Panc1 (cell line): ENCODE measurements around the gene IFNAR1. TPM values are rescaled to one million over a fixed set of nuclear protein-coding genes. Genes with fewer than 3 reads are reported as not detected.

Source experiments
- ATAC-seq: fragments of 200-7000 bp; cut with Tn5 transposase; 2 replicates; pipeline ENCODE4 v1.9.1; 2020; ENCODE audit warnings: mild to moderate bottlenecking, moderate library complexity
- BruUV-seq: library from RNA; stranded (reverse); fragments of 400-500 nt; replicated peaks from 2 replicates; lab custom pipeline; 2021; lab: Mats Ljungman, UMichigan
- CTCF ChIA-PET: fragments of 300-600 bp; sonication (Branson Sonifier 250); formaldehyde crosslinking; loops from one replicate; lab custom pipeline; 2022; ENCODE audit warnings: antibody characterized with exemption; lab: Charles Lee
- POLR2A ChIA-PET: fragments of 300-600 bp; sonication (Branson Sonifier 250); formaldehyde crosslinking; loops from one replicate; lab custom pipeline; 2022; ENCODE audit warnings: antibody characterized with exemption; lab: Charles Lee
- DNase-seq: peaks from one replicate; pipeline ENCODE4 v3.0.0-alpha.2; 2010; ENCODE audit warnings: low read depth, low spot score
- H3K27ac ChIP-seq: 2 replicates; pipeline ENCODE4 v1.5.1; 2011; ENCODE audit warnings: mild to moderate bottlenecking, low read length, inconsistent platforms
- H3K27me3 ChIP-seq: fragments of 200-500 bp; sonication (Bioruptor generic); 2 replicates; pipeline ENCODE4 v1.6.0; 2014; ENCODE audit warnings: low read length, inconsistent platforms; ENCODE audit not compliant: control insufficient read depth, insufficient read depth
- H3K36me3 ChIP-seq: fragments of 200-500 bp; sonication (Bioruptor generic); 2 replicates; pipeline ENCODE4 v1.5.1; 2014; ENCODE audit warnings: inconsistent platforms, mild to moderate bottlenecking, low read length, moderate library complexity; ENCODE audit not compliant: control insufficient read depth, insufficient read depth
- H3K4me1 ChIP-seq: 2 replicates; pipeline ENCODE4 v1.5.1; 2011; ENCODE audit warnings: inconsistent platforms, mild to moderate bottlenecking, low read length, moderate library complexity; ENCODE audit not compliant: control insufficient read depth, insufficient read depth
- H3K4me3 ChIP-seq, 2 experiments: 2 replicates each; pipeline ENCODE4 v1.5.1; 2011 to 2012; ENCODE audit warnings: low read depth in 2 of 2, low read length in 2 of 2, mild to moderate bottlenecking in 2 of 2, inconsistent platforms in 1 of 2, moderate library complexity in 1 of 2
- H3K9me3 ChIP-seq: fragments of 200-500 bp; sonication (Bioruptor generic); 2 replicates; pipeline ENCODE4 v1.5.1; 2014; ENCODE audit warnings: low read depth, mild to moderate bottlenecking, inconsistent platforms, low read length, moderate library complexity; ENCODE audit not compliant: control insufficient read depth, insufficient read depth
- POLR2AphosphoS5 ChIP-seq: IDR thresholded peaks from 2 replicates; pipeline ENCODE4 v1.6.1; 2012; ENCODE audit warnings: mild to moderate bottlenecking, low read depth, low read length, moderate library complexity
- REST ChIP-seq, 2 experiments: IDR thresholded peaks; 2 replicates each; pipeline ENCODE4 v1.6.1; 2011 to 2012; ENCODE audit warnings: low read depth in 2 of 2, control low read depth in 1 of 2, low read length in 1 of 2, mild to moderate bottlenecking in 1 of 2, moderate library complexity in 1 of 2; ENCODE audit not compliant: insufficient read depth in 1 of 2
- SIN3A ChIP-seq: IDR thresholded peaks from 2 replicates; pipeline ENCODE4 v1.6.1; 2012; ENCODE audit warnings: low read depth, mild to moderate bottlenecking, low read length, moderate library complexity, borderline replicate concordance; ENCODE audit not compliant: insufficient read depth
- TCF7L2 ChIP-seq: IDR thresholded peaks from 2 replicates; pipeline ENCODE4 v1.6.1; 2011; ENCODE audit warnings: mild to moderate bottlenecking, low read depth, low read length, inconsistent platforms
- in situ Hi-C: cut with HindIII; loops from 2 replicates; pipeline ENCODE4 v1.10.0; 2016; ENCODE audit warnings: low sequenced_read_pairs, low pct_unique_long_range_greater_than_20kb
- intact Hi-C: fragments of 100-400 bp; cut with micrococcal nuclease; formaldehyde crosslinking; loops from one replicate; pipeline ENCODE4 v1.10.0; 2022; ENCODE audit not compliant: unreplicated experiment
- total RNA-seq: library from RNA; stranded (reverse); gene quantifications from one replicate; pipeline ENCODE4 v1.2.1, GENCODE V29; 2021; ENCODE audit not compliant: unreplicated experiment
- TF ChIP-seq, protein P1 (sequence below): fragments of 450-650 bp; IDR thresholded peaks from 2 replicates; pipeline ENCODE4 v1.5.1; 2017; ENCODE audit warnings: mild to moderate bottlenecking

IFNAR1 gene
- total RNA-seq, 1 experiment from 2014 or later = 23.8 TPM

- Histone ChIP-seq H3K36me3 (no peaks in the 10 kb centered on the region), H3K4me3 (no peak overlapping the region), H3K27me3 (no peaks in the 10 kb centered on the region), H3K9me3 (peaks cover 10% of the 10 kb centered on the region; the same call in 1 of the 2 replicates), H3K27ac (no peak overlapping the region), H3K4me1 (peaks cover 8% of the 10 kb centered on the region; the same call in 1 of the 2 replicates)
- TF ChIP-seq, protein P1, sequence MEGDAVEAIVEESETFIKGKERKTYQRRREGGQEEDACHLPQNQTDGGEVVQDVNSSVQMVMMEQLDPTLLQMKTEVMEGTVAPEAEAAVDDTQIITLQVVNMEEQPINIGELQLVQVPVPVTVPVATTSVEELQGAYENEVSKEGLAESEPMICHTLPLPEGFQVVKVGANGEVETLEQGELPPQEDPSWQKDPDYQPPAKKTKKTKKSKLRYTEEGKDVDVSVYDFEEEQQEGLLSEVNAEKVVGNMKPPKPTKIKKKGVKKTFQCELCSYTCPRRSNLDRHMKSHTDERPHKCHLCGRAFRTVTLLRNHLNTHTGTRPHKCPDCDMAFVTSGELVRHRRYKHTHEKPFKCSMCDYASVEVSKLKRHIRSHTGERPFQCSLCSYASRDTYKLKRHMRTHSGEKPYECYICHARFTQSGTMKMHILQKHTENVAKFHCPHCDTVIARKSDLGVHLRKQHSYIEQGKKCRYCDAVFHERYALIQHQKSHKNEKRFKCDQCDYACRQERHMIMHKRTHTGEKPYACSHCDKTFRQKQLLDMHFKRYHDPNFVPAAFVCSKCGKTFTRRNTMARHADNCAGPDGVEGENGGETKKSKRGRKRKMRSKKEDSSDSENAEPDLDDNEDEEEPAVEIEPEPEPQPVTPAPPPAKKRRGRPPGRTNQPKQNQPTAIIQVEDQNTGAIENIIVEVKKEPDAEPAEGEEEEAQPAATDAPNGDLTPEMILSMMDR = no peak
- TF ChIP-seq SIN3A (no peak), REST (IDR thresholded peaks at IDR 0.05; ENCODE audit: insufficient read depth in 1 of 2, low read depth in 2 of 2, low read length in 1 of 2) (no peak), POLR2AphosphoS5 (no peak), TCF7L2 (no peak)
- intact Hi-C loops = no loop called here
- BruUV-seq = no TSS peak
- no peak for DNase-seq
- CTCF ChIA-PET = no interaction called here
- POLR2A ChIA-PET = no interaction called here
- ATAC-seq = no peak
- in situ Hi-C loops = no loop called here
These were observed 7.4 kb downstream of the IFNAR1 start for GRCh38 chr21:33332143-33332542.

DNA sequence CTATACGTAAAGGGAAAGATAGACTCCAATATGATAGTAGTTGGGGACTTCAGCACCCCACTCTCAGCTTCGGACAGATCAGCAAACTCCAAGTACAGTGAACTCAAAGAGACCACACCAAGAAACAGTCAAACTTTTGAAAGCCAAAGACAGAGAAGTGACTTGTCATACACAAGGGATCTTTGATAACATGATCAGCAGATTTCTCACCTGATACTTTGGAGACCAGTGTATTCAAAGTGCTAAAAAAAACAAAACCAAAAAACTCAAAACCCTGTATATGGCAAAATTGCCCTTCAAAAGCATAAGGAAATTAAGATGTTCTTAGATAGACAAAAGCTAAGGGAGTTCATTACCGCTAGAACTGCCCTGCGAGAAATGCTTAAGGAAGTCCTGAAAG is 9.4 kb downstream of the IFNAR1 start:
- H3K27me3 ChIP-seq = no peaks in the 10 kb centered on the region
- no peaks in the 10 kb centered on the region for H3K36me3 ChIP-seq
- no peaks in the 10 kb centered on the region for H3K4me1 ChIP-seq
- intact Hi-C loops (no loop called here), in situ Hi-C loops (no loop called here)
- no peak overlapping the region for H3K27ac ChIP-seq
- ATAC-seq (no peak), DNase-seq (no peak)
- no TSS peak for BruUV-seq
- H3K4me3 ChIP-seq = no peak overlapping the region
- no peak for TF ChIP-seq POLR2AphosphoS5
- no peak for TF ChIP-seq TCF7L2
- TF ChIP-seq SIN3A = no peak
- no peak for TF ChIP-seq REST (IDR thresholded peaks at IDR 0.05; ENCODE audit: insufficient read depth in 1 of 2, low read depth in 2 of 2, low read length in 1 of 2)
- TF ChIP-seq, protein P1 = no peak
- ChIA-PET CTCF (no interaction called here), POLR2A (no interaction called here)
- peaks cover 10% of the 10 kb centered on the region; the same call in 1 of the 2 replicates for H3K9me3 ChIP-seq
